ENCODE measurements around the gene FSTL3. TPM values are rescaled to one million over a fixed set of nuclear protein-coding genes. Genes with fewer than 3 reads are reported as not detected.
A peak's percentile ranks its signal among the peaks of the same experiment; 100 is the strongest.

Gene FSTL3
- total and polyA plus RNA-seq, 2 of the 13 experiments (the other 11 are each of a cell fraction or from before 2014, with no cell fraction given), result 13.5 to 15.6 TPM

DNA sequence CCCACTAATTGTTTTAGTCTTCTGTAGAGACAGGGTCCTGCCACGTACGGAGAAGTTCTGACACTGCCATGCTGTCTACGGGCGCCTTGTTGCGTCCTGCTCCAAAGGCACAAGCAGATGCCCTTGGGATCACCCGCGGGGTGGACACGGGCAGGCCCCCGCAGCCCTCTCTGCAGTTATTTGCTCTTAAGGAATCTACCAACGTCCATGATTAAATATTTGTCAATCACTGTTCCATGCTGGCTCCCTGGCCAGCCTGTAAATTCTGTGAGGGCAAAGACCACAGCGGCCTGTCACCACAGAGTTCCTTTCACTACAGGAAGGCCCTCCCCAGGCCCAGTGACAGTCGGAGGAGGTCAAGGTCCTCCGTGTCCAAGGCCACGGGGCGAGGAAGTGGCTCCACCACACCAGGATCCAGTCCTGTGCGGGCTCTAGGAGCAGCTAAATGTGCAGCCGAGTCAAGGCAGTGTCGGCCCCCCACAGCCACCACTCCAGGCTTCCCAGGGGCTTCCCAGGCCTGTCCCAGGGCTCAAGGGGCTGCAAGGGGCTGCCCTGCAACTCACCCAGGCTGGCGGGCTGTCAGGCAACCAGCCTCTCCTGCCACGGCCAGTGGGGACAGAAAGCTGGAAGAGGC is 15.3 kb upstream of the FSTL3 start (continued):
- TF ChIP-seq, protein P1, sequence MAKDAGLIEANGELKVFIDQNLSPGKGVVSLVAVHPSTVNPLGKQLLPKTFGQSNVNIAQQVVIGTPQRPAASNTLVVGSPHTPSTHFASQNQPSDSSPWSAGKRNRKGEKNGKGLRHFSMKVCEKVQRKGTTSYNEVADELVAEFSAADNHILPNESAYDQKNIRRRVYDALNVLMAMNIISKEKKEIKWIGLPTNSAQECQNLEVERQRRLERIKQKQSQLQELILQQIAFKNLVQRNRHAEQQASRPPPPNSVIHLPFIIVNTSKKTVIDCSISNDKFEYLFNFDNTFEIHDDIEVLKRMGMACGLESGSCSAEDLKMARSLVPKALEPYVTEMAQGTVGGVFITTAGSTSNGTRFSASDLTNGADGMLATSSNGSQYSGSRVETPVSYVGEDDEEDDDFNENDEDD (CRISPR knock-in tag; IDR thresholded peaks at IDR 0.05; ENCODE audit: borderline replicate concordance), result peak; percentile 43; the same call in 1 of the 2 replicates
- TF ChIP-seq ARHGAP35 (CRISPR knock-in tag; IDR thresholded peaks at IDR 0.05; ENCODE audit: borderline replicate concordance), result 0 out of 2 replicates have a peak, but pooled peaks have one; percentile 22
- TF ChIP-seq HNRNPH1 (optimal IDR thresholded peaks at IDR 0.05; ENCODE audit: low read depth, low read length), result no peak
- TF ChIP-seq, protein P2, sequence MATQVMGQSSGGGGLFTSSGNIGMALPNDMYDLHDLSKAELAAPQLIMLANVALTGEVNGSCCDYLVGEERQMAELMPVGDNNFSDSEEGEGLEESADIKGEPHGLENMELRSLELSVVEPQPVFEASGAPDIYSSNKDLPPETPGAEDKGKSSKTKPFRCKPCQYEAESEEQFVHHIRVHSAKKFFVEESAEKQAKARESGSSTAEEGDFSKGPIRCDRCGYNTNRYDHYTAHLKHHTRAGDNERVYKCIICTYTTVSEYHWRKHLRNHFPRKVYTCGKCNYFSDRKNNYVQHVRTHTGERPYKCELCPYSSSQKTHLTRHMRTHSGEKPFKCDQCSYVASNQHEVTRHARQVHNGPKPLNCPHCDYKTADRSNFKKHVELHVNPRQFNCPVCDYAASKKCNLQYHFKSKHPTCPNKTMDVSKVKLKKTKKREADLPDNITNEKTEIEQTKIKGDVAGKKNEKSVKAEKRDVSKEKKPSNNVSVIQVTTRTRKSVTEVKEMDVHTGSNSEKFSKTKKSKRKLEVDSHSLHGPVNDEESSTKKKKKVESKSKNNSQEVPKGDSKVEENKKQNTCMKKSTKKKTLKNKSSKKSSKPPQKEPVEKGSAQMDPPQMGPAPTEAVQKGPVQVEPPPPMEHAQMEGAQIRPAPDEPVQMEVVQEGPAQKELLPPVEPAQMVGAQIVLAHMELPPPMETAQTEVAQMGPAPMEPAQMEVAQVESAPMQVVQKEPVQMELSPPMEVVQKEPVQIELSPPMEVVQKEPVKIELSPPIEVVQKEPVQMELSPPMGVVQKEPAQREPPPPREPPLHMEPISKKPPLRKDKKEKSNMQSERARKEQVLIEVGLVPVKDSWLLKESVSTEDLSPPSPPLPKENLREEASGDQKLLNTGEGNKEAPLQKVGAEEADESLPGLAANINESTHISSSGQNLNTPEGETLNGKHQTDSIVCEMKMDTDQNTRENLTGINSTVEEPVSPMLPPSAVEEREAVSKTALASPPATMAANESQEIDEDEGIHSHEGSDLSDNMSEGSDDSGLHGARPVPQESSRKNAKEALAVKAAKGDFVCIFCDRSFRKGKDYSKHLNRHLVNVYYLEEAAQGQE (IDR thresholded peaks at IDR 0.05; ENCODE audit: borderline replicate concordance in 1 of 2, low read depth in 1 of 2, low read length in 2 of 2), result peak in 1 of 2 experiments; percentile 61; a peak in 1 of 4 replicates
- no peak for TF ChIP-seq HES4 (CRISPR knock-in tag; IDR thresholded peaks at IDR 0.05; ENCODE audit: borderline replicate concordance)
- TF ChIP-seq, protein P3, sequence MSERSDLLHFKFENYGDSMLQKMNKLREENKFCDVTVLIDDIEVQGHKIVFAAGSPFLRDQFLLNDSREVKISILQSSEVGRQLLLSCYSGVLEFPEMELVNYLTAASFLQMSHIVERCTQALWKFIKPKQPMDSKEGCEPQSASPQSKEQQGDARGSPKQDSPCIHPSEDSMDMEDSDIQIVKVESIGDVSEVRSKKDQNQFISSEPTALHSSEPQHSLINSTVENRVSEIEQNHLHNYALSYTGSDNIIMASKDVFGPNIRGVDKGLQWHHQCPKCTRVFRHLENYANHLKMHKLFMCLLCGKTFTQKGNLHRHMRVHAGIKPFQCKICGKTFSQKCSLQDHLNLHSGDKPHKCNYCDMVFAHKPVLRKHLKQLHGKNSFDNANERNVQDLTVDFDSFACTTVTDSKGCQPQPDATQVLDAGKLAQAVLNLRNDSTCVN (CRISPR knock-in tag; IDR thresholded peaks at IDR 0.05; ENCODE audit: borderline replicate concordance), result no peak; the same call in 1 of the 2 replicates
- TF ChIP-seq, protein P4, sequence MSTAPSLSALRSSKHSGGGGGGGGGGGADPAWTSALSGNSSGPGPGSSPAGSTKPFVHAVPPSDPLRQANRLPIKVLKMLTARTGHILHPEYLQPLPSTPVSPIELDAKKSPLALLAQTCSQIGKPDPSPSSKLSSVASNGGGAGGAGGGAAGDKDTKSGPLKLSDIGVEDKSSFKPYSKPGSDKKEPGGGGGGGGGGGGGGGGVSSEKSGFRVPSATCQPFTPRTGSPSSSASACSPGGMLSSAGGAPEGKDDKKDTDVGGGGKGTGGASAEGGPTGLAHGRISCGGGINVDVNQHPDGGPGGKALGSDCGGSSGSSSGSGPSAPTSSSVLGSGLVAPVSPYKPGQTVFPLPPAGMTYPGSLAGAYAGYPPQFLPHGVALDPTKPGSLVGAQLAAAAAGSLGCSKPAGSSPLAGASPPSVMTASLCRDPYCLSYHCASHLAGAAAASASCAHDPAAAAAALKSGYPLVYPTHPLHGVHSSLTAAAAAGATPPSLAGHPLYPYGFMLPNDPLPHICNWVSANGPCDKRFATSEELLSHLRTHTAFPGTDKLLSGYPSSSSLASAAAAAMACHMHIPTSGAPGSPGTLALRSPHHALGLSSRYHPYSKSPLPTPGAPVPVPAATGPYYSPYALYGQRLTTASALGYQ (CRISPR knock-in tag; IDR thresholded peaks at IDR 0.05), result peak; percentile 77
- no peak for TF ChIP-seq ZNF616 (CRISPR knock-in tag; IDR thresholded peaks at IDR 0.05; ENCODE audit: low read depth)
- TF ChIP-seq, protein P5, sequence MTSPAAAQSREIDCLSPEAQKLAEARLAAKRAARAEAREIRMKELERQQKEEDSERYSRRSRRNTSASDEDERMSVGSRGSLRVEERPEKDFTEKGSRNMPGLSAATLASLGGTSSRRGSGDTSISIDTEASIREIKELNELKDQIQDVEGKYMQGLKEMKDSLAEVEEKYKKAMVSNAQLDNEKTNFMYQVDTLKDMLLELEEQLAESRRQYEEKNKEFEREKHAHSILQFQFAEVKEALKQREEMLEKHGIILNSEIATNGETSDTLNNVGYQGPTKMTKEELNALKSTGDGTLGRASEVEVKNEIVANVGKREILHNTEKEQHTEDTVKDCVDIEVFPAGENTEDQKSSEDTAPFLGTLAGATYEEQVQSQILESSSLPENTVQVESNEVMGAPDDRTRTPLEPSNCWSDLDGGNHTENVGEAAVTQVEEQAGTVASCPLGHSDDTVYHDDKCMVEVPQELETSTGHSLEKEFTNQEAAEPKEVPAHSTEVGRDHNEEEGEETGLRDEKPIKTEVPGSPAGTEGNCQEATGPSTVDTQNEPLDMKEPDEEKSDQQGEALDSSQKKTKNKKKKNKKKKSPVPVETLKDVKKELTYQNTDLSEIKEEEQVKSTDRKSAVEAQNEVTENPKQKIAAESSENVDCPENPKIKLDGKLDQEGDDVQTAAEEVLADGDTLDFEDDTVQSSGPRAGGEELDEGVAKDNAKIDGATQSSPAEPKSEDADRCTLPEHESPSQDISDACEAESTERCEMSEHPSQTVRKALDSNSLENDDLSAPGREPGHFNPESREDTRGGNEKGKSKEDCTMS (CRISPR knock-in tag; conservative IDR thresholded peaks at IDR 0.05), result no peak
- TF ChIP-seq ZNF605 (CRISPR knock-in tag; IDR thresholded peaks at IDR 0.05), result peak; percentile 94
- no peak for TF ChIP-seq ISX (CRISPR knock-in tag; conservative IDR thresholded peaks at IDR 0.05)
- no peak for TF ChIP-seq ZNF296 (CRISPR knock-in tag; conservative IDR thresholded peaks at IDR 0.05)
- TF ChIP-seq ZSCAN21 (CRISPR knock-in tag; IDR thresholded peaks at IDR 0.05; ENCODE audit: borderline replicate concordance), result peak; percentile 48; the same call in 1 of the 2 replicates
- peak; percentile 92 for TF ChIP-seq HMG20B (CRISPR knock-in tag; conservative IDR thresholded peaks at IDR 0.05)
- TF ChIP-seq, protein P6, sequence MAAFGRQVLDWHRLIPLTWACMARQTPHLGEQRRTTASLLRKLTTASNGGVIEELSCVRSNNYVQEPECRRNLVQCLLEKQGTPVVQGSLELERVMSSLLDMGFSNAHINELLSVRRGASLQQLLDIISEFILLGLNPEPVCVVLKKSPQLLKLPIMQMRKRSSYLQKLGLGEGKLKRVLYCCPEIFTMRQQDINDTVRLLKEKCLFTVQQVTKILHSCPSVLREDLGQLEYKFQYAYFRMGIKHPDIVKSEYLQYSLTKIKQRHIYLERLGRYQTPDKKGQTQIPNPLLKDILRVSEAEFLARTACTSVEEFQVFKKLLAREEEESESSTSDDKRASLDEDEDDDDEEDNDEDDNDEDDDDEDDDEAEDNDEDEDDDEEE (CRISPR knock-in tag; IDR thresholded peaks at IDR 0.05), result 0 out of 2 replicates have a peak, but pooled peaks have one; percentile 38

Data from HepG2 (cell line).